Measurements from ENCODE around the gene ENTPD6. TPM values are rescaled to one million over a fixed set of nuclear protein-coding genes. Genes with fewer than 3 reads are reported as not detected.

The ENTPD6 gene
- total and polyA plus RNA-seq, 9 donors, result 34.9 to 73.8 (median 47.1) TPM

GRCh38 chr20:25204550-25205276 lies 9.2 kb downstream of the ENTPD6 start:
- TF ChIP-seq POLR2A (IDR thresholded peaks at IDR 0.05) (no peak), CTCF (IDR thresholded peaks at IDR 0.05) (no peak), EP300 (IDR thresholded peaks at IDR 0.05) (no peak)
- Histone ChIP-seq H3K27me3 (no peaks in the 10 kb centered on the region), H3K4me3 (no peak overlapping the region), H3K4me1 (ENCODE audit: insufficient read depth) (no peaks in the 10 kb centered on the region), H3K9me3 (no peaks in the 10 kb centered on the region), H3K27ac (no peak overlapping the region), H3K36me3 (no peaks in the 10 kb centered on the region)
- 90 to 92% (median 91%) methylated on average over 9 of the region's 9 CpGs for WGBS, 3 donors
- DNase-seq, result peak in 1 of 5 donors; percentile 5
- intact Hi-C loops (cut with DNase I), result loop anchor here in 1 of 4 donors (5.0 kb wide), 1 partner anchor 38 kb away; no protein-coding TSS in a partner anchor

- no peaks in the 10 kb centered on the region for H3K9me3 ChIP-seq
- TF ChIP-seq EP300 (IDR thresholded peaks at IDR 0.05) (no peak), CTCF (IDR thresholded peaks at IDR 0.05) (no peak)
- H3K36me3 ChIP-seq, result no peaks in the 10 kb centered on the region
- no peaks in the 10 kb centered on the region for H3K4me1 ChIP-seq (ENCODE audit: insufficient read depth)
- H3K27me3 ChIP-seq, result no peaks in the 10 kb centered on the region
- intact Hi-C loops (cut with DNase I), result loop anchor here in 1 of 4 donors (5.0 kb wide), 1 partner anchor 37 kb away; no protein-coding TSS in a partner anchor
- no peak overlapping the region for H3K4me3 ChIP-seq
- peak in 2 of 5 donors; percentile 5 to 13 for DNase-seq
- 69 to 83% (median 75%) methylated on average over 18 to 21 of the region's 21 CpGs for WGBS, 3 donors
- no peak overlapping the region for H3K27ac ChIP-seq
These were observed 10.0 kb downstream of the ENTPD6 start for GRCh38 chr20:25205277-25206062.

GRCh38 chr20:25206063-25206403 lies 10.5 kb downstream of the ENTPD6 start:
- Histone ChIP-seq H3K36me3 (no peaks in the 10 kb centered on the region), H3K4me3 (no peak overlapping the region), H3K27ac (no peak overlapping the region), H3K4me1 (ENCODE audit: insufficient read depth) (no peaks in the 10 kb centered on the region), H3K27me3 (no peaks in the 10 kb centered on the region), H3K9me3 (no peaks in the 10 kb centered on the region)
- intact Hi-C loops (cut with DNase I), result loop anchor here in 1 of 4 donors (5.0 kb wide), 1 partner anchor 36 kb away; no protein-coding TSS in a partner anchor
- peak in 2 of 5 donors; percentile 11 to 17 for DNase-seq
- TF ChIP-seq POLR2A (IDR thresholded peaks at IDR 0.05) (no peak), EP300 (IDR thresholded peaks at IDR 0.05) (no peak), CTCF (IDR thresholded peaks at IDR 0.05) (no peak)
- 81 to 87% (median 85%) methylated on average over 9 of the region's 9 CpGs for WGBS, 3 donors

- Histone ChIP-seq H3K9me3 (no peaks in the 10 kb centered on the region), H3K27ac (no peak overlapping the region), H3K36me3 (no peaks in the 10 kb centered on the region), H3K4me3 (no peak overlapping the region), H3K4me1 (ENCODE audit: insufficient read depth) (no peaks in the 10 kb centered on the region), H3K27me3 (no peaks in the 10 kb centered on the region)
- intact Hi-C loops (cut with DNase I), result loop anchor here in 1 of 4 donors (5.0 kb wide), 1 partner anchor 36 kb away; no protein-coding TSS in a partner anchor
- DNase-seq, result no peak
- WGBS, 3 donors, result 93 to 95% (median 95%) methylated on average over 8 of the region's 8 CpGs
- TF ChIP-seq EP300 (IDR thresholded peaks at IDR 0.05), result no peak
These were observed 11.0 kb downstream of the ENTPD6 start for GRCh38 chr20:25206548-25206947.

All from ovary (tissue), 9 donors.